HG03039 (cell line): ENCODE measurements around the gene MRFAP1.

ENCODE experiments used
- ATAC-seq: cut with Tn5 transposase; IDR thresholded peaks from one replicate; pipeline ENCODE4 v1.9.1; 2021; ENCODE audit warnings: mild to moderate bottlenecking, moderate library complexity; ENCODE audit not compliant: unreplicated experiment

The MRFAP1 gene

DNA sequence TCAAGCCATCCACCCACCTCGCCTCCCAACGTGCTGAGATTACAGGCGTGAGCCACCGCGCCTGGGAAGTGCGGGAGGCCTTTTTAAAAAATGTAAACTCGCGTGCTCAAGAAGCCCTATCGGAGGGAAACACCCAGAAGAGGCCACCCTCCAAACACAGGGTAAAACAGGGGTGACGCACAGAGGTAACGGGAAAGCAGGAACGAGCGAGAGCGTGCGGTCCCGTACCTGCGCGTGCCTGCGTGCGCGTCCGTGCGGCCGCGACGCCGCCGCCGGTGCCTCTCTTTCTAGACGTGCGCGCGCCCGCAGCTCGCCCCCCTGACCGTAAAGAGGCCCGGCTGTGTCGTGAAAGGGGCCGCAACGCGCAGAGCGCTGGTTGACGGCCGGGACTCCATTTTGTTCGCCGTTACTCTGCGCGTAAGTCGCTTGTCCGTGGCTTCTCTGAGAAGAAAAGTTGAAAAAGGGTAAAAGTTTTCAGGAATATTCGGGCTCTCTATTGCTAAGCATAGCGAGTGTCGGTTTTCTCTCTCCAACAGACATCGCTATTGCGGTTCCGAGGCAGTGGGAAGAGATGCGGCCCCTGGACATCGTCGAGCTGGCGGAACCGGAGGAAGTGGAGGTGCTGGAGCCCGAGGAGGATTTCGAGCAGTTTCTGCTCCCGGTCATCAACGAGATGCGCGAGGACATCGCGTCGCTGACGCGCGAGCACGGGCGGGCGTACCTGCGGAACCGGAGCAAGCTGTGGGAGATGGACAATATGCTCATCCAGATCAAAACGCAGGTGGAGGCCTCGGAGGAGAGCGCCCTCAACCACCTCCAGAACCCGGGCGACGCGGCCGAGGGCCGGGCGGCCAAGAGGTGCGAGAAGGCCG, at the start of gene MRFAP1:
MRFAP1 (plus strand) TSS at position 394 of the 872 bp plus-strand sequence; CDS start at position 572, 178 bp downstream.
- ATAC-seq: peak; percentile 81

DNA sequence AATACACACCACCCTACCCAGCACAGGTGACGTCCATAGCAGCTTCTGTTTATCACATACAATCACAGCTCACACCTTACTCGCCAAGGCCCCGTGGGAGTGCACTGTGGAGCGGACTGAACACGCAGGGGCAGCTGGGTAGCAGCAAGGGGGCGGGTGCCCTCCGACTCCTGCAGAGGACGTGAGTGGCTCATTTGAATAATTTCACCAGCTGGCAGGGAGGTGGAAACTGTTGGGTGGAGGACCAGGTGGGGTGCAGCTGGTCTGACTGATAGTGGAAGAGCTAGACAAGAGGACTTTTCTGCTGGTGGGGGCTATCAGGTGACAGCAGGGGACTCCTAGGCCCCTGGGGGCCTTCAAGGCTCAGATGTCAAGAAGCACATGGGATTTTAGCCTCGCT, 49.2 kb upstream of the MRFAP1 start:
- ATAC-seq: no peak

DNA sequence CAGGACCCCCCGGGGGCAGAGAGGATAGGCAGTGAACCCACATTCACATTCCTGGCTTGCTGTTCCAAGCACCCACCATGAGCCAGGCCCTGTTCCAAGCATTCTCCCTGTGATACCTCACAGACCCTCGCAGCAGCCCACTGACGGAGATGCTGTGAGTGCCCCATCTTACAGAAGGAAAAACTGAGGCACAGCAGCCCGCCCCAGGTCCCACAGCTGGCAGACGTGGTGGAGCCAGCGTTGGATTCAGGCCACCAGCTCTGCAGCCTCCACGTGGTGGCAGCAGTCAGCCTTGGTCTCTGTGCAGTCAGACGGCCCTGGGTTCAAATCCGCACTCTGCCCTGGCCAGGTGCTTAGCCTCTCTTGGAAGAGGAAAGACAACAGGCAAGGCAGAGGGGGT, 48.7 kb upstream of the MRFAP1 start:
- ATAC-seq: no peak

DNA sequence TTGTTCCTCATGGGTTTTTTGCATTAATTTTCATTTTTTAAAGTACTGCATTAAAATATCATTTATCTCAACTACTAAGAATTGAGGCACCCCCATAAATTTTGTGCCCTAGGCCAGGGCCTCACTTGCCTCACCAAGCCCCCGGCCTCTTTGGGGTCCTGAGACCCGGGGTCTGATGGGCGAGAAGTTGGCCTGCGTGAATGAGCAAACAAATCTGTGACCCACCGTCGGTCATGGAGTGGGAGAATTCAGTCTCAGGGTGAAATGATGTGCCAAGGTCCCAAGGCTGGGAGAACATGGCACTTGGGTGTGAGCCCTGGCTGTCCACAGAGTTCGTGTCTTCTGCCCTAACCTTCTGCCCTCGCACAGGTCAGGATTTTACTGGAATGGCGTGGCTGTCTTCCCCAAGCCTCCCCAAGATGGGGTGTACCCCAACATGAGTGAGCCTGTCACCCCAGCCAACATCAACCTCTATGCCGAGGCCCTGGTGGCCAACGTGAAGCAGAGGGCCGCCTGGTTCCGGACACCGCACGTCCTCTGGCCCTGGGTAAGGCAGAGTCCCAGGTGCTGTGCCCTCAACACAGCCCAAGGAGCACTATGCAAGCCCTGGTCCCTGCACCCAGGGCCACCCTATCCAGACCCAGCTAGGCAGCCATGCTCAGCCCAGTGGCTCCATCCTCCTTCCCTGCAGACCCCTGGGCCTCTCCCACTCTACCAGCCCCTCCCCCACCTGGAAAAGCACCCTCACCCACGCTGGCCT, 47.5 kb upstream of the MRFAP1 start:
- ATAC-seq: no peak

DNA sequence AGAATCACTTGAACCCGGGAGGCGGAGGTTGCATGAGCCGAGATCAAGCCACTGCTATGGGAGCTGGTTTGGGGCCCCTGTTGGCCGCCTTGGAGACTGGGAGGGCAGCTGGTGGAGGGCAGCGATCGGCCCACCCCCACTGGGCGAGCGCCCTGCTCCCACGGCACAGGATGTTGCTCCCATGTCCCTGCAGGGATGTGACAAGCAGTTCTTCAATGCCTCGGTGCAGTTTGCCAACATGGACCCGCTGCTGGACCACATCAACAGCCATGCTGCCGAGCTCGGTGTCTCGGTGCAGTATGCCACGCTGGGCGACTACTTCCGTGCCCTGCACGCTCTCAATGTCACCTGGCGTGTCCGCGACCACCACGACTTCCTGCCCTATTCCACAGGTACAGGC, 46.1 kb upstream of the MRFAP1 start:
- ATAC-seq: no peak

DNA sequence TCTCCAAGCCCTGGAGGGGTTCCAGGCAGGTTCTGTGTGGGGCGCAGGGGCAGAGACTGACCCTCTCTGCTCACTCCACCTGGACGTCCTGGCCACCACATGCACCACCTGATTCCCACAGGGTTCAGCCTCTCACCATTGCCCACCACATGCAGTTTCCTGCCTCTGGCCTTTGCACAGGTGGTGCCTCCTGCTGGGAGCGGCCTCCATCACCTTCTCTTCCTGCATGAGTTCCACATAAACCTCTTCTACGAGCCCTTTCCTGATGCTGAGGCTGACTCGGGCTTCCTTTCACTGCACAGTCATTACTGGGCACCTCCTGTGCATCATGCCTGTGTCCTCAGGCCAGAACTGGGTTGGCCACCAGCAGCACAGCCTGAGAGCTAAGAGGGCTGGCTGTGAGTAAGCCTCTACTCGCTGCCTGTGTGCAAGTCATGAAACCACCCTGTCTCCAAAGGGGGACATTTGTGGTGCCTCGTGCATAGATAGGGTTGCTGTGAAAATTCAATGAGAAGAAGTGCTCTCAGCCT, 45.6 kb upstream of the MRFAP1 start:
- no peak for ATAC-seq

DNA sequence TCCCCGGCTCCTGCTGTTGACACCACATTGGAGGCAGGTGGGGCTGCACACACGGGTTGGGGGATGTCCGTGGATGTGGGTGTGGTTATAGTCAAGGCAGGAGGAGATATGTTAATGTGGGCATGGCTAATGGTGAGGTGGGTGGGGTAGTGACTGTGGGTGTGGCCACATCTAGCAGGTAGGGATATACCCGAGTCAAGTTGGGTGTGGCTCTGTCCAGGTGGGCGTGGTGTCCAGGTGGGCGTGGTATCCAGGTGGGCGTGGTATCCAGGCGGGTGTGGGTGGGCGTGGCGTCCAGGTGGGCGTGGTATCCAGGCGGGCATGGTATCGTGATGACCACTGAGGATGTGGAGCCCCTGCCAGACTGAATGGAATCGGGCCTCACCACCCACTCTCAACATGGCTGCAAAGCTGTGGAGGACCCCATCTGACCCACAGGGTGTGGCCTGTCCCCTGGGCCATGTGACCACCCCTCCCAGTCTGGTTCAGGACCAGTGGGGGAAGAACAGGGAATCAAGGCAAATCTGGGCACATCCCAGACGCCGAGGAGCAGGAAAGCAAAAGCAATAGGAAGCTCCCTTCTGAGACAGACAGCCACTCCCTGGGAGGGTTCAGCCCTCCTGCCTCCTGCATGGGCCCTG, 44.5 kb upstream of the MRFAP1 start:
- ATAC-seq: no peak

DNA sequence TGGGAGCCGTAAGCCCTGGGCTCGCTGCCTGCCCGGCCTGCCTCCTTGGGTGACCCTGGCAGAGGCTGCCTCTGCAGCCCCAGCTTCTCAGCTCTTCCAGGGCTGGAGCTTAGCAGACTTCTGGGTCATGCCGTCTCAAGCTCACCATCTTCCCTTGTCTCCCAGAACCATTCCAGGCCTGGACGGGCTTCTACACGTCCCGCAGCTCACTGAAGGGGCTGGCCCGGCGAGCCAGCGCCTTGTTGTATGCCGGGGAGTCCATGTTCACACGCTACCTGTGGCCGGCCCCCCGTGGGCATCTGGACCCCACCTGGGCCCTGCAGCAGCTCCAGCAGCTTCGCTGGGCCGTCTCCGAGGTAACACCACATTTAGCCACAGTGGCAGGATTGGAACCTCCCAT, 43.5 kb upstream of the MRFAP1 start:
- no peak for ATAC-seq

DNA sequence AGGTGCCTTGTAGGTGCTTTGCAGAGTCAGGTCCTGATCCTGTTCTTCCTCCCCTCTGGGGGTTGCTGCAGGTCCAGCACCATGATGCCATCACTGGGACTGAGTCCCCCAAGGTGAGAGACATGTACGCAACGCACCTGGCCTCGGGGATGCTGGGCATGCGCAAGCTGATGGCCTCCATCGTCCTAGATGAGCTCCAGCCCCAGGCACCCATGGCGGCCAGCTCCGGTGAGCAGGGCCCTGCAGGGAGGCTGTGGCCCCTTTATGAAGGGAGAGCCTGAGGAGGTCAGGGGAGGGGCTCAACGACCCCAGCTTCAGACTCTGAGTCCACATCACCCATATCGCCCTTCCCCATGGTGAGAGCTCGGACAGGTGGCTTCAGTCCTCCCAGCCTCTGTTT, 42.4 kb upstream of the MRFAP1 start:
- ATAC-seq: no peak

DNA sequence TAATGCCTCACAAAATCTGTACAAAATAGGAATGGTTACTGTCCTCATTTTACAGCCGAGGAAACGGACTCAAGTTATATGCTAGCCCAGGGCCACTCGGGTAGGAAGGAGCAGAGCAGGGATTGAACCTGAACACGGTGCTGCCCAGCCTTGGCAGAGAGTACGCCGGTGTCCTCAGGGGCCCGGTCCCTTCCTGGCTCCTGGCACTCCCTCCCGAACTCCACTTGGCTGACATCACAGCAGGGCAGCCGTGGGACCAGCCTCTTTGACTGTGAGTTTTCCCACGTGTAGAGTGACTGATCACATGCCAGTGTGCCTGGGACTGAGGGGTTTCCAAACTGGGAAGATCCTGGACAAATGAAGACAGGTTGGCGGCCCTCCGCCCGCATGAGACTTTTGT, 41.8 kb upstream of the MRFAP1 start:
- ATAC-seq: no peak

DNA sequence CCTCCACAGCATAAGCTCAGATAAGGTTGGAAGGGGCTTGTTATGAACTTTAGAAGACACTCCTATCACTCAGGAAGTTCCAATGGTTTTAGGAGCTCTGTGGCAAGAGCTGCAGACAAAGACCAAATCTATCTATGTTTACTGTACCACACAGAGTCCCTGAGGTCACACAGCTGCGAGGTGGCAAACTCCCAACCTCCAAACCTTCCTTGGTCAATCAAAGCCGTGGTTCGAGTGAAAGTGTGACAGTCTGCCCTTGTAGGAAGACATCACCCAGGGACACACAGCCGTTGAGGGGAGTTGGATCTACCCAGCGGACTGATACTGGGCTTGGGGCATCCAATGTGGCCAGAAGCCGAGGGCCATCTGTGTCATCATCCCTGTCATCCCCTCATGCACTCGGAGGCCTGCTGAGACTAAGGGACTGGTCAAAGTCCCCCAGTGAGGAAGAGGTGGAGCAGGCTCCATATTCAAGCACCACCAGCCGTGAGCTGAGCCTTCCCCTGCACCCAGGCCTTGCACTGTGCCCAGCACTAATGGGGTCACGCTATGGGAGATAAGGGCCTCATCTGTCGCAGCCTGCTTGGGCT, 38.7 kb upstream of the MRFAP1 start:
- no peak for ATAC-seq

DNA sequence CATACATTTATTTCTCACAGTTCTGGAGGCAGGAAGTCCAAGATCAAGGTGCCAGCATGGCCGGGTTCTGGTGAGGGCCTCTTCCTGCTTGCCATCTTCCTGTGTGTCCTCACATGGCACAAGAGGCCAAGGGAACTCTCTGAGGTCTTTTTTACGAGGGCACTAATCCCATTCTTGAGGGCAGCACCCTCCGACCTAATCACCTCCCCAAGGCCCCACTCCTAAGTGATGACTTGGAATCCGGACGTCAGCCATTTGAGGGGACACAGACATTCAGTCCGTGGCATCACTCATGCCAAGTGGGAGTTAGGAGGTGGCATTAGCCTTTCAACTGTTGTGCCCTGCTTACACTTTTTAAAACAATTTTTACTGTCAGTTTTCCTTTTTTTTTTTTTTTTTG, 38.2 kb upstream of the MRFAP1 start:
- ATAC-seq: no peak

DNA sequence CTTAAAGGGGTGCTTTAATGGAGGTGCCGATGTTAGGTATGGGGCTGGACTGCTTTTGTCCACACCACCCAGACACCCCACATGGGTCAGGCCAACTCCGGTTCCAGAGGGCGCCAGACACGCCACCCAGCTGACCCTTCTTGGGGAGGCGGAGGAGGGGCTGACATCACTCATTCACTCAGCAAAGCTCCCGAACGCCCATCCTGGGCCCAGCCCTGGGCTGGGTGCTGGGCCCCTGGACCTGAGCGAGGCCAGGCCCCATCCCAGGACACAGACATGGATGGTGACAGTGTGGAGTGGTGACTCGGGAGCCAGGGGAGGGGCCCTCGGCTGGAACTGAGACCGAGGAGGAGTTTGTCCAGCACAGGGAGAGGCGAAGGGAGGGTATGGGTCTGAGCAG, 37.4 kb upstream of the MRFAP1 start:
- no peak for ATAC-seq

DNA sequence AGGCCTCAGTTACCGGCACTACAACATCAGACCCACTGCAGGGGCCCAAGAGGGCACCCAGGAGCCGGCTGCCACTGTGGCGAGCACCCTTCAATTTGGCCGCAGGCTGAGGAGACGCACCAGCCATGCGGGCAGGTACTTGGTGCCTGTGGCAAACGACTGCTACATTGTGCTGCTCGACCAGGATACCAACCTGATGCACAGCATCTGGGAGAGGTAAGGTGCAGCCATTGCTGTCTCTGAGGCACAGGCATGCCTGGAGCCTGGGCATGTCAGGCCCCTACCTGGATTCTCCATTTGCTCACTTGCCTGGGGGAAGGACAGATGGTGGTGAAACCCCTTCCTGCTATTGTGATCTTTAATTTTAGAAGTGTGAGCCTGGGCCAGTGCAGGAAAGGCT, 35.4 kb upstream of the MRFAP1 start:
- ATAC-seq: no peak

DNA sequence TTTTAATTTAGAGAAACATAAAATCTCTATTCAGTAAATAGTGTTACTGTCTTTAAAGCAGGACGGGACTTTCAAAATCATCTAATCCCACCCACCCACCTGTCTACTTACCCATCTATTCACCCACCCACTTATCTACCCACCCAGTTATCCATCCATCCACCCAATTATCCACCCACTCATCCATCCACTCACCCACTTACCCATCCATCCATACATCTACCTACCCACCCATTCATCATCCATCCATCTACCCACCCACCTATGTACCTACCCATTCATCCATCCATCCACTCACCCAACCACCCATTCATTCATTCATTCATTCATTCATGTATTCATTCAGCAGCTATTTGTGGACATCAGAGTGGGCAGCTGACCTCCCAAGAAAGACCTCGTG, 34.9 kb upstream of the MRFAP1 start:
- ATAC-seq: no peak

DNA sequence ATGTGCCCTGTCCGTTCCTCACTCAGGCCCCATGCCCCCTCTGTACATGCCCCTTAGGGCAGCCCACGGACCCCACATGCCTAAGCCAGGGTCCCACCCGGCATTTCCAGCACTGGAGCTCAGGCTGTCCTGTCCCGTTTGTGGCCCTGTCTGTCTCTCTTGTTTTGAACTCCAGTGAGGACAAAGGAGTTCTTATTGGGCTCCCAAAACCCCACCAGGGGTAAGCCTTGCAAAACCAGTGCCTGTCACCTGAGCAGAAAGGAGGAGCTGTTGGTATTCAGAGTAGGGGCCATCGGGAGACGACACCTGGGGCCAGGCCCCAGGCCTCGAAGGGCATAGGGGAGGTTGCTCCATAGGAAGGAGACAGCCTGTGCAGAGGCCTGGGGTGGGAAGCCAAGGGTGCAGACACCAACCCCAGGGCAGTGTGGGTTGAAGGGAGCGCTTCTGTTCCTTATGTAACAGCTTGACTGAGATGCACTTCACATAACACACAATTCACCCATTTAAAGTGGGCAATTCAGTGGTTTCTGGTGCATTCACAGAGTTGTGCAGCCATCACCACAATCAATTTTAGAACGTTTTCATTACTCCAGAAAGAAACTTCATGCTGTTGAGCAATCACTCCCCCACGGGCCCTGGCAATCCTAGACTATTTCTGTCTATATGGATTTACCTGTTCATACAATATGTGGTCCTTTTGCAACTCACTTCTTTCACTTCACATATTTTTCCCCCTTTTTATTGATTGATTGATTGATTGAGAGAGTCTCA, 33.8 kb upstream of the MRFAP1 start:
- no peak for ATAC-seq

DNA sequence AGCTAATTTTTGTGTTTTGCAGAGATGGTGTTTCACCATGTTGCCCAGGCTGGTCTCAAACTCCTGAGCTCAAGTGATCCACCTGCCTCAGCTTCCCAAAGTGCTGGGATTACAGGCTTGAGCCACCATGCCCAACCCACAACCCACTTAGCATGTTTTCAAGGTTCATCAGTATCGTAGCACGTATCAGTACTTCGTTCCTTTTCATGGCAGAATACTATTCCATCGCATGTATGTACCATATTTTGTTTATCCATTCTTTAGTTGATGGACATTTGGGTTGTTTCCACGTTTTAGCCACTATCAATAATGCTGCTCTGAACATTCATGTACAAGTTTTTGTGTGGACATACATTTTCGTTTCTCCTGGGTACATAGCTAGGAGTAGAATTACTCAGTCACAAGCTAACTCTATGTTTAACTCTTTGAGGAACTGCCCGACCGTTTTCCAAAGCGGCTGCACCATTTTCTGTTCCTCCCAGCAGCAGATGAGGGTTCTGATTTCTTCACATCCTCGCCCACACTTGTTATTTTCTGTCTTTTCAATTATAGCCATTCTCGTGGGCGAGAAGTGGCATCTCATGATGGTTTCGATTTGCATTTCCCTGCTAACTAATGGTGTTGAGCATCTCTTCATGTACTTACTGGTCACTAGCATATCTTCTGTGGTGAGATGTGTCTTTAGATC, 33.0 kb upstream of the MRFAP1 start:
- ATAC-seq: no peak

DNA sequence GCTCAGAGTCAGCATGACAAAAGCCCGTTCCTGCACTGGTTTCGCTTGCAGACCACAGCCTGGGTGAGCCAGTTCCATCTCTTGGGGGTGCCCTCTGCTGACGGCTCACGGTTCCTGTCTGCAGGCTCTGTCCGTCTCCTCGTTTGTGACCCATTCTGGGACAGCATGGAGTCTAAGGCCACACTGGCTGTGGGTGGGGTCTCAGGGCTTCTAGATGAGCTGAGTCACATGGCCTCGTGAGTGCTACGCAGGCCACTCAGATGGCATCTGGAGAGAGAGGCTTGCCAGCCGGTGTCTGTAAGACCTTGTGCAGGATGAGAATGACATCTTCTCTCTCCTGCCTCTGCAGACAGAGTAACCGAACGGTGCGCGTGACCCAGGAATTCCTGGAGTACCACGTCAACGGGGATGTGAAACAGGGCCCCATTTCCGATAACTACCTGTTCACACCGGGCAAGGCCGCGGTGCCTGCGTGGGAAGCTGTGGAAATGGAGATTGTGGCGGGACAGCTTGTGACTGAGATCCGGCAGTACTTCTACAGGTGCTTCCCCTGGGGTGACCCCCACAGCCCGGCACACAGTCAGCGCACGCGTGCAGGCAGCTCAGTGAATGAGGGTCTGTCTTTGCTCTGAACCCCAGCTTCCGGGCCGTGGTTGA, 31.6 kb upstream of the MRFAP1 start:
- no peak for ATAC-seq

DNA sequence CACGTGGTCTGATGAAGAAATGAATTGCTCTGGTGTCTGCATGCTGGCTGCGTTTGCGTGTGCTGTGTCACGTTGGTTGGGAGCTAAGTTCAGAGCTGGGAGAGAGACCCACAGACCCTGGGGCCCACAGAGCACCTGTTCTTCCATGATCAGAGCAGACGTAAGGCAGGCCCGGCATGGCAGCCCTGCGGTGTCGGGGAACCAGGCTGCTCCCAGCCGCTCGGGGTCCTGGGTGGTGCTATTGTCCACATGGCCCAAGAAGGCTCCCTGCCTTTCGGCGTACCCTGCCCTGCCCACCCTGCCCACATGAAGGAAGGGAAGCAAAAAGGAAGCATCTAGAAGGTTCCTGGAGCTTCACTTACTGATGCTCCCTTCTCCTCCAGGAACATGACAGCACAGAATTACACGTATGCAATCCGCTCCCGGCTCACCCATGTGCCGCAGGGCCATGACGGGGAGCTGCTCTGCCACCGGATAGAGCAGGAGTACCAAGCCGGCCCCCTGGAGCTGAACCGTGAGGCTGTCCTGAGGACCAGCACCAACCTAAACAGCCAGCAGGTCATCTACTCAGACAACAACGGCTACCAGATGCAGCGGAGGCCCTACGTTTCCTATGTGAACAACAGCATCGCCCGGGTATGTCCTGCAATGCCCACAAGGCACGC, 30.9 kb upstream of the MRFAP1 start:
- no peak for ATAC-seq
